ENCODE data around the gene DNAH3. TPM values are rescaled to one million over a fixed set of nuclear protein-coding genes. Genes with fewer than 3 reads are reported as not detected.

Gene DNAH3
- total RNA-seq, 1 donor from 2014 or later: not detected

- Mint-ChIP-seq H3K4me1 (no peaks in the 10 kb centered on the region), H3K9me3 (peaks cover 13% of the 10 kb centered on the region), H3K36me3 (no peaks in the 10 kb centered on the region), H3K27me3 (ENCODE audit: low read depth) (peaks cover 2% of the 10 kb centered on the region), H3K27ac (no peak overlapping the region), H3K4me3 (no peak overlapping the region)
- TF ChIP-seq CTCF (IDR thresholded peaks at IDR 0.05; ENCODE audit: unreplicated experiment): no peak
- no peak for DNase-seq (ENCODE audit: low spot score in 2 of 2, unreplicated experiment in 2 of 2)
These were observed 62.5 kb downstream of the DNAH3 start for GRCh38 chr16:21088143-21088542.

- TF ChIP-seq CTCF (IDR thresholded peaks at IDR 0.05; ENCODE audit: unreplicated experiment): no peak
- no peaks in the 10 kb centered on the region for H3K4me1 Mint-ChIP-seq
- peaks cover 4% of the 10 kb centered on the region for H3K9me3 Mint-ChIP-seq
- H3K27me3 Mint-ChIP-seq (ENCODE audit: low read depth): no peaks in the 10 kb centered on the region
- no peak overlapping the region for H3K27ac Mint-ChIP-seq
- DNase-seq (ENCODE audit: low spot score in 2 of 2, unreplicated experiment in 2 of 2): no peak
- no peaks in the 10 kb centered on the region for H3K36me3 Mint-ChIP-seq
- H3K4me3 Mint-ChIP-seq: no peak overlapping the region
These were observed 65.9 kb downstream of the DNAH3 start for GRCh38 chr16:21084631-21085225.

GRCh38 chr16:21083729-21084268 is 66.8 kb downstream of the DNAH3 start:
- Mint-ChIP-seq H3K4me1 (no peaks in the 10 kb centered on the region), H3K9me3 (no peaks in the 10 kb centered on the region), H3K27me3 (ENCODE audit: low read depth) (no peaks in the 10 kb centered on the region), H3K4me3 (no peak overlapping the region), H3K36me3 (no peaks in the 10 kb centered on the region), H3K27ac (no peak overlapping the region)
- peak in 1 of 2 experiments; percentile 50 for DNase-seq (ENCODE audit: low spot score in 2 of 2, unreplicated experiment in 2 of 2)
- TF ChIP-seq CTCF (IDR thresholded peaks at IDR 0.05; ENCODE audit: unreplicated experiment): peak; percentile 18

- Mint-ChIP-seq H3K36me3 (no peaks in the 10 kb centered on the region), H3K27ac (no peak overlapping the region), H3K4me1 (peaks cover under 1% of the 10 kb centered on the region), H3K9me3 (no peaks in the 10 kb centered on the region), H3K27me3 (ENCODE audit: low read depth) (no peaks in the 10 kb centered on the region), H3K4me3 (no peak overlapping the region)
- no peak for DNase-seq (ENCODE audit: low spot score in 2 of 2, unreplicated experiment in 2 of 2)
- TF ChIP-seq CTCF (IDR thresholded peaks at IDR 0.05; ENCODE audit: unreplicated experiment): no peak
These were observed 69.3 kb downstream of the DNAH3 start for GRCh38 chr16:21081329-21081728.

- TF ChIP-seq CTCF (IDR thresholded peaks at IDR 0.05; ENCODE audit: unreplicated experiment): no peak
- Mint-ChIP-seq H3K4me1 (peaks cover 5% of the 10 kb centered on the region), H3K36me3 (no peaks in the 10 kb centered on the region), H3K27ac (no peak overlapping the region), H3K27me3 (ENCODE audit: low read depth) (peaks cover 3% of the 10 kb centered on the region), H3K9me3 (peaks cover 6% of the 10 kb centered on the region), H3K4me3 (no peak overlapping the region)
- peak in 1 of 2 experiments; percentile 0 for DNase-seq (ENCODE audit: low spot score in 2 of 2, unreplicated experiment in 2 of 2)
These were observed 72.1 kb downstream of the DNAH3 start for GRCh38 chr16:21078563-21078962.
